Spleen (tissue), 11 donors: ENCODE results near the gene RNF123. TPM values are rescaled to one million over a fixed set of nuclear protein-coding genes. Genes with fewer than 3 reads are reported as not detected.

Experiments
- DNase-seq: peaks from one replicate; pipeline ENCODE4 v3.0.0-alpha.2; 2020
- H3K27ac ChIP-seq, 8 donors: fragments of 200-600 bp; sonication (generic) in 7 of 8; 1 replicate in 4 of 8; 2 replicates in 4 of 8; pipeline versions ENCODE4 v1.5.0 to v1.8.0; 2016 to 2021; ENCODE audit warnings: inconsistent platforms in 4 of 8, mild to moderate bottlenecking in 4 of 8, moderate library complexity in 1 of 8
- H3K27me3 ChIP-seq, 7 donors: fragments of 200-600 bp; sonication (generic) in 6 of 7; replicated peaks in 1 of 7; 1 replicate in 4 of 7; 2 replicates in 3 of 7; pipeline versions ENCODE4 v1.5.0 to v1.8.0; 2016 to 2021; ENCODE audit warnings: inconsistent platforms in 3 of 7, mild to moderate bottlenecking in 1 of 7
- H3K36me3 ChIP-seq, 6 donors: fragments of 200-600 bp; sonication (generic) in 5 of 6; 1 replicate in 4 of 6; 2 replicates in 2 of 6; pipeline versions ENCODE4 v1.5.0 to v1.8.0; 2016 to 2021; ENCODE audit warnings: inconsistent platforms in 2 of 6
- H3K4me1 ChIP-seq, 6 donors: fragments of 200-600 bp; sonication (generic) in 5 of 6; 1 replicate in 3 of 6; 2 replicates in 3 of 6; pipeline versions ENCODE4 v1.5.0 to v1.8.0; 2016 to 2021; ENCODE audit warnings: inconsistent platforms in 3 of 6
- H3K4me3 ChIP-seq, 8 donors: fragments of 200-600 bp; sonication (generic) in 7 of 8; 1 replicate in 4 of 8; 2 replicates in 4 of 8; pipeline versions ENCODE4 v1.5.0 to v1.8.0; 2016 to 2021; ENCODE audit warnings: inconsistent platforms in 4 of 8, mild to moderate bottlenecking in 4 of 8, moderate library complexity in 2 of 8
- H3K9me3 ChIP-seq, 8 donors: fragments of 200-600 bp; sonication (generic) in 7 of 8; 1 replicate in 4 of 8; 2 replicates in 4 of 8; pipeline versions ENCODE4 v1.5.0 to v1.8.0; 2016 to 2021; ENCODE audit warnings: inconsistent platforms in 4 of 8
- POLR2A ChIP-seq, 3 donors: fragments of 450-650 bp; IDR thresholded peaks; one replicate each; pipeline ENCODE4 v1.5.1; 2017; ENCODE audit warnings: antibody characterized with exemption in 3 of 3, mild to moderate bottlenecking in 1 of 3
- POLR2AphosphoS5 ChIP-seq, 3 donors: sonication (generic); formaldehyde crosslinking; IDR thresholded peaks; one replicate each; pipeline ENCODE4 v1.5.1; 2017; ENCODE audit warnings: antibody characterized with exemption in 3 of 3
- WGBS, 5 donors: extraction: QIAGEN DNeasy Blood & Tissue Kit in 3 of 5; methylation state at CpG; one replicate each; pipeline versions ENCODE4 v1.1.5 to v1.1.7; 2013 to 2018; 5-methylcytosine and 5-hydroxymethylcytosine counted together
- intact Hi-C: fragments of 100-400 bp; cut with DNase I; formaldehyde crosslinking; loops from one replicate; pipeline ENCODE4 v1.15.0; 2023; ENCODE audit warnings: low total_unique reads
- polyA plus RNA-seq, 3 donors: library from polyadenylated mRNA; stranded (reverse); fragments of 200-250 nt; gene quantifications; one replicate each; pipeline ENCODE4 v1.2.1, GENCODE V29; 2013
- total RNA-seq, 7 donors: library from RNA; depleted of rRNA in 3 of 7; stranded (reverse); fragments of >200 nt in 3 of 7; fragmentation: NEBNext Ultra II Directional in 4 of 7; extraction: Animal tissue kit (Norgen Biotek cat#: 25700) in 4 of 7; gene quantifications; one replicate each; pipeline versions ENCODE4 v1.1.0 to v1.2.1, GENCODE V29; 2016 to 2021
- TF ChIP-seq, protein P1 (sequence below), 11 experiments: fragments of 200-600 bp in 7 of 11; fragments of 450-650 bp in 4 of 11; sonication (generic) in 4 of 11; IDR thresholded peaks in 8 of 11; conservative IDR thresholded peaks in 3 of 11; 1 replicate in 7 of 11; 2 replicates in 4 of 11; pipeline versions ENCODE4 v1.4.0 to v1.8.0; 2016 to 2021; ENCODE audit warnings: antibody characterized with exemption in 11 of 11, inconsistent platforms in 4 of 11, mild to moderate bottlenecking in 1 of 11
- donor health status: healthy with polysubstance abuse.
- donor health status: DM: no; HTN: no; CAD: no; lungs with moderate emphysema.
- donor health status: DM: no; HTN: no; CAD: no.
- donor health status: Bipolar disorder and iron deficiency.
- donor health status: healthy.
- donor health status: DM: no; HTN: no; CAD: no.
- donor health status: DM: yes; HTN: yes; CAD: no.

Gene RNF123
- total and polyA plus RNA-seq, 10 donors = 11.6 to 57.5 (median 37.9) TPM

DNA sequence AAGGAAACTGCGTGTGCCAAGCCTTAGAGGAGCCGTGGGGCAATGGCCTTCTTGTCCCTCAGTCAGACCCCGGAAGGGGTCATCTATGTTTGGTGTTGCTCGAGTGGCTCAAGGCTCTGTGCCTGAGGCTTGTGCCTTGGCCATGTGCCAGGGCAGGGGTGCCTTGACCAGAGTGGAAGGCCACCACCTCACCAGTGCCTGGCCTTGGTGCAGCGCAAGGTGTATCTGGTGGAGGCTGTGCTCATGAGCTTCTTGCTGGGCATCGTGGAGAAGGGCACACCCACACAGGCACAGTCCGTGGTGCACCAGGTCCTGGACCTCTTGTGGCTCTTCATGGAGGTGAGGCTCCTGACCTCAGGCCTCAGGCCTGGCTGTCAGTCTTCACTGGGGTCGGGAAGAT is 10.7 kb downstream of the RNF123 start:
- Histone ChIP-seq H3K36me3 (peaks cover 0 to 85% (median 59%) of the 10 kb centered on the region in 6 donors), H3K27ac (no peak overlapping the region), H3K9me3 (no peaks in the 10 kb centered on the region), H3K4me1 (peaks cover 0 to 17% (median 4%) of the 10 kb centered on the region in 6 donors), H3K27me3 (no peaks in the 10 kb centered on the region), H3K4me3 (no peak overlapping the region)
- 73 to 89% (median 88%) methylated on average over 7 to 8 of the region's 8 CpGs for WGBS, 5 donors
- intact Hi-C loops = loop anchor here (5.0 kb wide), 1 partner anchor 142 kb away; no protein-coding TSS in a partner anchor
- TF ChIP-seq POLR2AphosphoS5 (IDR thresholded peaks at IDR 0.05) (no peak), POLR2A (IDR thresholded peaks at IDR 0.05) (no peak)
- TF ChIP-seq, protein P1, sequence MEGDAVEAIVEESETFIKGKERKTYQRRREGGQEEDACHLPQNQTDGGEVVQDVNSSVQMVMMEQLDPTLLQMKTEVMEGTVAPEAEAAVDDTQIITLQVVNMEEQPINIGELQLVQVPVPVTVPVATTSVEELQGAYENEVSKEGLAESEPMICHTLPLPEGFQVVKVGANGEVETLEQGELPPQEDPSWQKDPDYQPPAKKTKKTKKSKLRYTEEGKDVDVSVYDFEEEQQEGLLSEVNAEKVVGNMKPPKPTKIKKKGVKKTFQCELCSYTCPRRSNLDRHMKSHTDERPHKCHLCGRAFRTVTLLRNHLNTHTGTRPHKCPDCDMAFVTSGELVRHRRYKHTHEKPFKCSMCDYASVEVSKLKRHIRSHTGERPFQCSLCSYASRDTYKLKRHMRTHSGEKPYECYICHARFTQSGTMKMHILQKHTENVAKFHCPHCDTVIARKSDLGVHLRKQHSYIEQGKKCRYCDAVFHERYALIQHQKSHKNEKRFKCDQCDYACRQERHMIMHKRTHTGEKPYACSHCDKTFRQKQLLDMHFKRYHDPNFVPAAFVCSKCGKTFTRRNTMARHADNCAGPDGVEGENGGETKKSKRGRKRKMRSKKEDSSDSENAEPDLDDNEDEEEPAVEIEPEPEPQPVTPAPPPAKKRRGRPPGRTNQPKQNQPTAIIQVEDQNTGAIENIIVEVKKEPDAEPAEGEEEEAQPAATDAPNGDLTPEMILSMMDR (IDR thresholded peaks at IDR 0.05 in 8 of 11, conservative IDR thresholded peaks at IDR 0.05 in 3 of 11) = no peak
- DNase-seq = no peak

DNA sequence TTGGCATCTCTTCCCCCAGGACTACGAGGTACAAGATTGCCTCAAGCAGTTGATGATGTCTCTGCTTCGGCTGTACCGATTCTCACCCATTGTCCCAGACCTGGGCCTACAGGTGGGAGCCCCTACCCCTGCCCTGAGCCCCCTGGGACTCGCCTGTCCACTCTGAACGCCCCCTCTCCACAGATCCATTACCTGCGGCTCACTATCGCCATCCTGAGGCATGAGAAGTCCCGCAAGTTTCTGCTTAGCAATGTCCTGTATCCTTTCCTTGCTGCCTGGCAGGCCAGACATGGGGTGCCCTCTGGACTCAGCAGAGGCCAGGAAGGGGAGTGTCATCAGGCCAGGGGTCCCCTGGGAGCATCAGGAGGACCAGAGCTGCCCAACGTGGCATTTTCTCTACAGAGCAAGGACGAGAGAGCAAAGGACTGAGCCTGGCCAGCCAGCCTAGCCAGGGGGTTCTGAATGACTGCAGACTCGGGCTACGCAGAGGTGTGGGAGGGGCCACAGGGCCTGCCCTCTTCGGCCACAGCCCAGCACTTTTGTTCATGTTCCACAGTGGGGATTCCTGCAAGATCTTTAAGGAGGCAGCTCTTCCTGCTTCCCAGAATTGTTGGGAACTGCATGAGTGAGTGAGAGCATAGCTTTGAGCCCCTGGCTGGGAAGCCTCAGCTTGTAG is 11.2 kb downstream of the RNF123 start:
- TF ChIP-seq POLR2A (IDR thresholded peaks at IDR 0.05) (no peak), POLR2AphosphoS5 (IDR thresholded peaks at IDR 0.05) (no peak)
- TF ChIP-seq, protein P1 (IDR thresholded peaks at IDR 0.05 in 8 of 11, conservative IDR thresholded peaks at IDR 0.05 in 3 of 11) = no peak
- Histone ChIP-seq H3K4me1 (peaks cover 0 to 23% (median 5%) of the 10 kb centered on the region in 6 donors), H3K4me3 (no peak overlapping the region), H3K27me3 (no peaks in the 10 kb centered on the region), H3K27ac (no peak overlapping the region), H3K36me3 (peaks cover 0 to 90% (median 65%) of the 10 kb centered on the region in 6 donors), H3K9me3 (no peaks in the 10 kb centered on the region)
- 77 to 91% (median 89%) methylated on average over 10 to 13 of the region's 13 CpGs for WGBS, 5 donors
- intact Hi-C loops = loop anchor here (5.0 kb wide), 1 partner anchor 142 kb away; no protein-coding TSS in a partner anchor
- DNase-seq = no peak

GRCh38 chr3:49701388-49702077 is 12.2 kb downstream of the RNF123 start:
- peaks cover 0 to 100% (median 73%) of the 10 kb centered on the region in 6 donors for H3K36me3 ChIP-seq
- H3K27ac ChIP-seq = no peak overlapping the region
- DNase-seq = no peak
- H3K4me3 ChIP-seq = no peak overlapping the region
- no peaks in the 10 kb centered on the region for H3K27me3 ChIP-seq
- H3K9me3 ChIP-seq = no peaks in the 10 kb centered on the region
- peaks cover 0 to 32% (median 8%) of the 10 kb centered on the region in 6 donors for H3K4me1 ChIP-seq
- intact Hi-C loops = loop anchor here (5.0 kb wide), 1 partner anchor 141 kb away; no protein-coding TSS in a partner anchor
- peak in 1 of 3 donors; percentile 41 for TF ChIP-seq POLR2AphosphoS5 (IDR thresholded peaks at IDR 0.05)
- TF ChIP-seq POLR2A (IDR thresholded peaks at IDR 0.05) = no peak
- TF ChIP-seq, protein P1 (IDR thresholded peaks at IDR 0.05 in 8 of 11, conservative IDR thresholded peaks at IDR 0.05 in 3 of 11) = peak in 4 of 11 experiments; percentile 11 to 32 (median 28)
- 88 to 93% (median 89%) methylated on average over 20 to 21 of the region's 21 CpGs for WGBS, 5 donors

DNA sequence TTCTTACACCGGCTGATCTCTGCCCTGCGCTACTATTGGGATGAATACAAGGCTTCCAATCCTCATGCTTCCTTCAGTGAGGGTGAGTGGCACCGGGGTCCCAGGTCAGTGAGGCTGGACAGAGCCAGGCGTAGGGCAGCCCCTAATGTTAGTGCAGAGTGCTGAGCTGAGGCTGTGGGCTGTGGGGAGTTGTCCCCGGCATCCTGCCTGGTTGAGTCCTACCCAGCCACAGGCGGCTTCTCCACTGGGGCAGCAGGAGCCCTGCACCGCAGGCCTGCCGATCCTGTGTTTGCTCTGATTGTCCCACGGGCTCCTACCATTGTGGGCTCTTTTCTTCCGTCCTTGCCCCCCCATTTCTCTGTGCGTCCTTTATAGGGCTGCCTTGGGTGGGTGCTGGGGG is 13.3 kb downstream of the RNF123 start:
- Histone ChIP-seq H3K4me1 (peaks cover 0 to 38% (median 9%) of the 10 kb centered on the region in 6 donors), H3K4me3 (no peak overlapping the region), H3K27me3 (no peaks in the 10 kb centered on the region), H3K27ac (no peak overlapping the region), H3K36me3 (peaks cover 0 to 99% (median 73%) of the 10 kb centered on the region in 6 donors), H3K9me3 (no peaks in the 10 kb centered on the region)
- TF ChIP-seq POLR2A (IDR thresholded peaks at IDR 0.05) (no peak), POLR2AphosphoS5 (IDR thresholded peaks at IDR 0.05) (no peak)
- TF ChIP-seq, protein P1 (IDR thresholded peaks at IDR 0.05 in 8 of 11, conservative IDR thresholded peaks at IDR 0.05 in 3 of 11) = no peak
- intact Hi-C loops = loop anchor here (5.0 kb wide), 1 partner anchor 140 kb away; no protein-coding TSS in a partner anchor
- no peak for DNase-seq
- 91 to 94% (median 92%) methylated on average over 8 to 11 of the region's 11 CpGs for WGBS, 5 donors
